ENCODE data around the gene EFCAB14.
"Not testable (repeated sequence)": the region's sequence is repeated elsewhere in the genome, so short reads cannot be mapped to it uniquely, and the experiment has no call there.

Gene EFCAB14, protein sequence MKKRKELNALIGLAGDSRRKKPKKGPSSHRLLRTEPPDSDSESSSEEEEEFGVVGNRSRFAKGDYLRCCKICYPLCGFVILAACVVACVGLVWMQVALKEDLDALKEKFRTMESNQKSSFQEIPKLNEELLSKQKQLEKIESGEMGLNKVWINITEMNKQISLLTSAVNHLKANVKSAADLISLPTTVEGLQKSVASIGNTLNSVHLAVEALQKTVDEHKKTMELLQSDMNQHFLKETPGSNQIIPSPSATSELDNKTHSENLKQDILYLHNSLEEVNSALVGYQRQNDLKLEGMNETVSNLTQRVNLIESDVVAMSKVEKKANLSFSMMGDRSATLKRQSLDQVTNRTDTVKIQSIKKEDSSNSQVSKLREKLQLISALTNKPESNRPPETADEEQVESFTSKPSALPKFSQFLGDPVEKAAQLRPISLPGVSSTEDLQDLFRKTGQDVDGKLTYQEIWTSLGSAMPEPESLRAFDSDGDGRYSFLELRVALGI

DNA sequence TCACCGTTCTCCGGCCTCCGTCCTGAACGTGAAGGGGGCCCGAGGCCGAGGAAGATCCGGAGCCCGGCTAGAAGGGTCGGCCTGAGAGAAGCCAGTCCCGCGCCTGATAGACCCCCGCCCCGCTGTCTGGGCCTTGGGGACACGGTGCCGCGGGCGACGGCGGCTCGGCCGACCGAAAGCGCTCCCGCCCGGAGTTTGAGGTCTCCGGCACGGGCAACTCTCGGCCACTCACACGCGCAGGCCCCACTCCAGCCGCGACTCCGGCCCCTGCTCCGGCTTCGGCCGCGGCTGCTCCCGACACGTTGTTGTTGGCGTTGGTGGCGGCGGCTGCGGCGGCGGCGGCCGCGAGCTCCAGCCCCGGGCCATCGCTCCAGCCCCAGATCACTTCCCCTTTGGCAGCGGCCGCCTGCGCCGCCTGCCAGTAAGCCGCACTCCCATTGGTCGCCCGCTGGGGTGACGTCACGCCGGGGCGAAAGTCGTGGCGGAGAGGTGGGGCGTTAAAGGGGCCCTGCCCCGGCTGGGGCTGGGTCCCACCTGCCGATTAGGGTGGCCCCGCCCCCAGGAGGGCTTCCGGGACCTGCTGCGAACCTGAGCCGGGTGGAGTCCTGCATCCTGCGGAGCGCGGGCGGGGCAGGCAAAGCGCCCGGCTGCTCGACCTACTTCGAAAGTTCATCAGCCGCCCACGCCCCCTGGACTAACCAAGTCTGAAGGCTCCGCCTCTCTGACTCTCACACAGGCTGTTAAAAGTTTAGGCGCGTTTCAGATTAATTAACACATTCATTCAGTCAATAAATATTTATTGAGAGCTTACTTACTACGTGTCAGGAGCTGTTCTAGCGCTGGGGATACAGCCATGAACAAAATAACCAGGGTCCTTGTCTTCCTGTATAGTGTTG, at the start of gene EFCAB14:
EFCAB14 (minus strand) TSS at position 388 of the 896 bp plus-strand sequence. CDS start 1,027 bp downstream, outside the sequence.
- DNase-seq (ENCODE audit: low spot score): peak; percentile 99

DNA sequence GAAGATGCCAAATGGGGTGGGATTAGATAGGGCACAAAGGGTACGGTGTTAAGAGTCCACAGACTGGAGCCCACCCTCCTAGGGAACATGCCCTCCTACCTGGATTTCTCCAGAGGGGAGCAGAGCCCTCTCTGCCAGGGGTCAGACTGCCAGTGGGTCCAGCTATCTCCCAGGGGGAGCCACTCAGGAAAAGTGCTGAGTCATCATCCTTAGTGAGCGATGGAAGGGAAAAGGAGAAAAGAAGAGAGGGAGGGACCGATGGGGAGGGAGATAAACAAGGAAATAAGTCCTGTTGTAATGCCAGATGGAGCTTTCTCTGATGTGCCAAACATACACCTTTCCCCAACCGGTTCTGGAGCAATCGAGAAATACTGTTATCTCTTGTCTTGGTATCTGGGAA, 49.5 kb upstream of the EFCAB14 start:
- DNase-seq (ENCODE audit: low spot score): no peak

DNA sequence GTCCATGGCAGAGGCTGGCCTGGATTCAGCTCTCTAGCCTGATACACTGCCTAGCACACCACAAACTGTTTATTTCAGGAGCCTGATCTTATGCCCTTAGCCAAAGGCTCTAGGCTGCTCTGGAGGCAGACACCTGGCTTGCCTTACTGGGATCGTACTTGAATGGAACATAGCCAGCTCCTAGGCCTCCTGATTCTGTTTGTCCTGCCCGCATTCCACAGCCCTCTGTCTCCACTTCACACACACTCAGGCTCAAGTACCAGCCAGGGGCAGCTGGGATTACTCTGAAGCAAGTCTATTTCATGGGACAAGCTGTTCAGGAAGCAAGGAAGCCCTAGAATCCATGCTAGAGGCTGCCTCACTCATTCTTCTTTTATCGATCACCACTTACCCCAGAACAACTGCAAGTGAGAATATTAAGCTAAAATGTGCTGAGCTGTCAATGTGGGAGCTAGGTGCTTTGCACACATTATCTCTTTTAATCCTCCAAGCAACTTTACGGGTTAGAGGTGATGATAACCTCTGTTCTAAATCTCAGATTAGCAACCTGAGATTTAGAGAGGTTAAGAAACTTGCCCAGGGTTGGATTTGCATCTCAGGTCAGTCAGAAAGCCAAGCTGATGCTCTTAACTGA, 48.9 kb upstream of the EFCAB14 start:
- no peak for DNase-seq (ENCODE audit: low spot score)

DNA sequence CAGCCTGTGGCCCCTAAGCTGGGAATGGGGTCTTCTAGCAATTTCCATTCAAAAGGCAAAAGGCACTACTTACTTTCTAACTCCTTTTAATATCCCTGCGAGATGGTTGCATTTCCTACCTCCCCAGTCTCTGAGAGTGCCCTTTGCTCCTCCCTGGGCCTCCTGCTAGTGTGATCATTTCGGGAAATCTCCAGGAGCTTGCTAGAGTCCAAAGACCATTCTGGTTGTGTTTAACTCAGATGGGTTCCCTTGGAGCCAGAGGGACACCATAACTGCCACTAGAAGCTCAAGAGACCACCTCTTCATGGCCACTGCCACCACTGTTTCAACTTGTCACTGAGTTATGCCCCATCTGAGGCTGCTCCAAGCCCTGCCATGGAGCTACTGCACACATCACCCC, 45.5 kb upstream of the EFCAB14 start:
- no peak for DNase-seq (ENCODE audit: low spot score)

DNA sequence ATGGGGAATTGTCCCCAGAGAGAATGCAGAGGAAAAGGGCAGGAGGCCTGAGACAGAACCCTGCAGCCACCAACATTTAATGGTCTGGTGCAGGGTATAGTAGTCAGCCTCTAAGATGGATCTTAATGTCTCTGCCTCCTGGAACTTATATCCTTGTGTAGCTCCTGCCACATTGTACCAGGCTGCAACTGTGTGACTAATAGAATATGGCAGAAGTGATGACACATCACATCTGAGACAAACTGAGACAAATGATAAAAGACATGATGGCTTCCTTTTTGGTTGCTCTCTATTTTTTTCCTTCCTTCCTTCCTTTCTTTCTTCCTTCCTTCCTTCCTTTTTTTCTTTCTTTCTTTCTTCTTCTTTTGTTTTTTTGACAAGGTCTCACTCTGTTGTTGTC, 42.8 kb upstream of the EFCAB14 start:
- no peak for DNase-seq (ENCODE audit: low spot score)

DNA sequence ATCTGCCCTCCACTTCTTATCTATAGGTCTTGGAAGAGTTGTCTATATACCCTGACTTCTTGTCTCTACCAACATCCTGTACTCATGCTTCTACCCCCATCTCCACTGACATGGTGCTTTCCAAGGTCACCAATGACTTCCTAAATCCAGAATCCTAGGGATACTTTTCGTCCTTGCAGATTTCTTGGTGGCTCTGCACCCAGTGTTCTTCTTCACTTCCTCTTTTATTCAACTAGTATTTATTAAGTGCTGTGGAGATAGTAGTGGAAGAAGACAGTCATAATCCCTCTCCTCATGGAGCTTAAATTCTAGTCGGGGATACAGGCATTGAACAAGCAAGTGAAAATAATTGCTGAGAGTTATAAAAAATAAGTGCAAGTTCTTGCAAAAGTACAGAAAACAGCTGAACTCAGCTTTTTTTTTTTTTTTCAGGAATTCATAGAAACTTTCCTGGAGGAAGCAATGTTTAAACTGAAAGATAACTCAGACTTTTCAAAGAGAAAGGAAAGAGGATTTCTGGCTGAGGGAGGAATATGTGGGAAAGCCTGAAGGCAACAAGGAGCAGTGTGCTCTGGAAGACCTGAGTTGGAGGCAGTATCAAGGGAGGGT, 41.7 kb upstream of the EFCAB14 start:
- DNase-seq (ENCODE audit: low spot score): no peak

DNA sequence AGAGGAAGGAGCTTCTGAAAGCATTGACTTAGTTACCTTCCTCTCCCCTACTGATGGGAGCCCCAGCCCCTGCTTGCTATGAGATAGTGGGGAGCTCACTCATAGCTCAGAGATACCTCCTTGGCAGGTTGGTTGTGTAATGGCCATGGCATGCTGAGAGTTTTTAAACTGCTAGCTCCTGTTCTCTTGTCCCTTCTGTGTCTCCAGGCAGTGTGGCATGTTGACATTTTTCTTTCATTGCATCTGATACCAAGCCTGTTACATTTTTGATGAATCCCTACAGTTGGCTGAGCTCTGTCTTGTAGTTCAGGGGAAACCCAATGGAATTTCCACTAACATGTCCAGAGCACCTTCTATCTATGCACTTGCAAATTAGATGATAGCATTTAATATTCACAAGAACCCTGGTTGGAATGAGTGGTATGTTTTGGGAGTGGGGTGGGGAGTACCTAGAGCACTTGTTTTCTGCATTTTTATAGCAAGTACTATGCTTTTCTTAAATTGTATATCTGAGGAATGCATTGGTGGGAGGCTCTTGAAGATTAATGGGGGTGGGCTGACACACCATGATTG, 39.1 kb upstream of the EFCAB14 start:
- no peak for DNase-seq (ENCODE audit: low spot score)

DNA sequence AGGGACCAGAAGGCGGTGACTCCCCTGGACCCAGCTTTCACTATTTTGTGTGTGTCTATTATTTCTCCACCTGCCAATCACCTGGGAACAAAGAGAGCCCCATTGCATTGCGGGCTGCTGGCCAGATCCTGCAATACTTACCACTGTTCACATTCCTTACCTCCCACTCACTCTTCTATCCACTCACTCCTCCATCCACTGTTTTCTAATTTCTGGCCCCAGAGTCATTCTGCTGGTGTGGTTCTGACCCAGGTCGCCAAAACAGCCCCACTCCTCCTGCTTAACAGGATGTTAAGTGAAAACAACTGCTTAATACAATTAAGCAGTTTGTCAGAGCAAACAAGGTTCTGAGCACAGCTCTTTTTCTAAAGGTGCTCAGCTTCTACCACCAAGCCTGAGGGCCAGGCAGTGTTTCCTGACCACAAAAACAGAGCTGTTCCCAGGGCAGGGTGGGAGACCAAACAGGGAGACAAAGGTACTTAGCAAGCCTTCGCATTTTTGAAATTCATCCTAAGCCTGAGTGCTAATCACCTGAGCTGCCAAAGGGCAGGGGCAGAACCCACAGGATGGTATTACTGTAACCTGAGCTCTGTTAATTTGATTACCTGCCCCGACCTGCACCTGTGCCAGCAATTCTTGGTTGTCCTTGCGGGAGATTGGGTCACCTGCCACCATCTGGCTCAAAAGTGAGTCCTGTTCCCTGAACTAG, 38.5 kb upstream of the EFCAB14 start:
- no peak for DNase-seq (ENCODE audit: low spot score)

DNA sequence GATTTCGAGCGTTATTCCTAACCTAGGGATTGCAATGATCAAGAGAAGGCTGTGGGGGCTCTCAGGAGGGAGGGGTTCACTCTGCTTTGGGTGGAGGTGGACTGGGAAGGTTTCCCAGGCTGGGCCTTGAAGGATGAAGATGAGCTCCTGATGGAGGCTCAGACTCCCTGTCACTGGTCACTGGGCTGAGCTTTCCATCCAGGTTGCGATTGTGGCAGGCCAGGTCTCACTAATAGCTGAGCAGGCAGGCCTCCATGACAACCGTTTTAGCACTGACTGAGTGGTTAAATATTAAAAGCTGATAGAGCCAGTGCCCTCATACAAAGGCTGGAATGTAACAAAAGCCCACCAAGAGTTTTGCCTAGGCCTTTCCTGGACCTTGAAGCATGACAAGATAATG, 36.2 kb upstream of the EFCAB14 start:
- no peak for DNase-seq (ENCODE audit: low spot score)

DNA sequence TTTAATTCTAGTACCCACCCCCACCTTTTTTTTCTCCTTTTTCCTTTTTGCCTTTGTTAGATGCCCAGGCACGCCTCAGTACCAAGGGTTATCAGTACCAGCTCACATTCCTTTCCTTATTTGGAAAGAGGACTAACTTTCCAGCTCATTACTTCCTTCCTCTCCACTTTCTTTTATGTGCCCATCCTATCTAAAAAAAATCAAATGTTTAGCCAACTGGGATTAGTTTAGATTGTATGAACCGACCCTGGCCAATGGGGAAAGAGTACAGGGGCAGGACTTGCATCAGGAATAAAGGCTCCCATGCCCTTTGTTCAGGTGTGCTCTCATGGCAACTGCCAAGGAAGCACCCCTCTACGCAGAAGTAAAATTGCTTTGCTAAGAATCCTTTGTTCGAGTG, 35.8 kb upstream of the EFCAB14 start:
- DNase-seq (ENCODE audit: low spot score): not testable (repeated sequence)

DNA sequence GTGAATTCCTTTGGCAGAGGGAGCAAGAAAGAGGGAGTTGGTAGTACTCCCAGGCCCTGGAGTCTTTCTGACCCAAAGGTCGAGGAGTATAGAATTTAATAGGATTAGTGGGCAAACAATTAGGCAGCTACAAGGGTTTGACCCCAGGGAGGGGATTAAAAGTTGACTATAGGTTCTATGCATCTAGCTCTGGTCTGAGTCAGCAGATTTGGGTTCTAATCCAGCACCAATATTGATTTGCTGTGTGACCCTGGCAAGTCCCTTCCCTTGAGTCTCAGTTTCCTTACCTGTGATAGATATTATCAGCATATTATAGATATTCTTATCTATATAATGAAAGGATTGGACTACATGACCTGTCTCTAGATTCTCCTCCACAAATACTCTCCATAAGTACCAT, 35.1 kb upstream of the EFCAB14 start:
- no peak for DNase-seq (ENCODE audit: low spot score)

DNA sequence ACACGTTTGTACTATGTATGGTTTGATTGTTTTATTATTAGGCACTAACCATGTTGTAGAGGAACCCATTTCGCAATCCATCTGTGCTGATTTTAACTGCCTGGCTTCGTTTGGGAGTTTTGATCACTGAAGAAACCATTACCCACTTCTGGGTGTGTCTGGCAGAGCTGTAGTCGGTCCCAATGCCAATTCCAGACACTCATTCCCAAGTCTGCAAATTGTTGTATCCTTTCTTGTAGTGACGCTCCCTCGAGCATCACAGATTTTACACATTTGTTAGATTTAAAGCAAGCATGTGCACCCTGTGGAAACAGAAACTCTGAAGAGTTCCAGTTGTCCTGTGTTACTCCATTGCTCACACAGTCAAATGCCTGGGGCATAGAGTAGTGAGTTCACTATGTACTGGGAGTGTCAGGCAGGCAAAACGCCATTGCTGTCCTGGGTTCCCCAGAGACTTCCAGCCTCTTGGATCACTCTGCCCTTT, 31.0 kb upstream of the EFCAB14 start:
- no peak for DNase-seq (ENCODE audit: low spot score)

DNA sequence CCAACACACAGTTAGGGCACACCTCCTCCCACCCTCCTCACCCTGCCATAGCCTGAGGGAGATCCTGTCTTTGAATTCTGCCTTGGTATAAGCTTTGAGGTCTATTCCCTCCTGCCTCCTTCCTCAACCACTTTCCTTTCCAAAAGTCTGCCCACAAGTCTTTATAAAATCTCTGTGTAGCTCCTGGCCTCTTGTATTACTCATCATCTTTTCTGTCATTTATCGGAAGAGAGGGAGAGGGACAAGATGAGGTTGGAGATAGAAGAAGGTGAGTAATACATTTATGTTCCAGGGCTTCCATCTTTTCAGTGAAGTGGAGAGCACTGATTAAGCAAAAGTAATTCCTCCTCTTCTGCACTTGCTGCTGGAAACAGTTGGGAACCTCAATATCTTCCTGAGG, 30.5 kb upstream of the EFCAB14 start:
- DNase-seq (ENCODE audit: low spot score): no peak

DNA sequence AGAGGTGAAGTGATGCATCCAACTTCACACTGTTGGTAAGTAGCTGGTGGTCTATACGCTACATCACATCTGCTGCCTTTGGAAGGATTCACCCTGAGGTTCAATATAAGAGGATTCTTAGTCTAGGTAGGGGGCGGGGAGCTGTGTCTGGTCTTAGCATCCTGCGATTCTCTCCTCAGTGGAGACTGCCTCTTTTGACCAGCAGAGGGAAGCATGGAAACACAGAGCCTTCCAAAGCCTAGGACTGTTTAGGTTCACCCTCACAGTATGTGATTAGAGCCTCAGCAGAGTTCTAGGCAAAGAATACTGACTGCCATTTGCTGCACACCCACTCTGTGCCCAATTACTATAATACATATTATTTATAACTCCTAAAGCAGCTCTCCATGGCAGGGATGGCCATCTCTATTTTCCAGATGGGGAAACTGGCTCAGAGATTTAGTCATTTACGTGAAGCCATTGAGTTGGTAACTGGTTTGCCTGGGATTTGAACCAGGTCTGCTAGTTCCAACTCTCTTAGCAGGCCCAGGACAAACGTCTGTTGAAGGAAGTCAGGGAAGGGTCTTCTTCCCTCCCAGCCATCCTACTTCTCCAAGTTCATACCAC, 28.9 kb upstream of the EFCAB14 start:
- peak; percentile 72 for DNase-seq (ENCODE audit: low spot score)

DNA sequence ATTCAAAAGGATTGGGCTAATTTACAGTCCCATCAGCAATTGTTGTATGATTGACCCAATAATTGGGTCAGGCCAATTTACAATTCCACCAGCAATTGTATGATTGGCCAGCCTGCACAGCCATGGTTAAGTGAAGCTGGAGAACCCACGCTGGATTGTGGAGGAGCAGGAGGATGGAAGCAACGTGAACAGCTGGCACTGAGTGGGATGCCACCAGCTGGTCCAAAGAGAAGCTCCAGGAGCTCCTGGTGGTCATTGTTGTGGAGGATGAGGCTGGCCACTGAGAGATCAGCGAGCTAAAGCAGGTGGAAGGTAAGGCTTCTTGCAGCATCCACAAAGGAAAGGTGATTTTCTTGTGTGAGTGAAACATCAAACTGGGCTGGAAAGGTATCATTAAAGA, 23.2 kb upstream of the EFCAB14 start:
- no peak for DNase-seq (ENCODE audit: low spot score)

DNA sequence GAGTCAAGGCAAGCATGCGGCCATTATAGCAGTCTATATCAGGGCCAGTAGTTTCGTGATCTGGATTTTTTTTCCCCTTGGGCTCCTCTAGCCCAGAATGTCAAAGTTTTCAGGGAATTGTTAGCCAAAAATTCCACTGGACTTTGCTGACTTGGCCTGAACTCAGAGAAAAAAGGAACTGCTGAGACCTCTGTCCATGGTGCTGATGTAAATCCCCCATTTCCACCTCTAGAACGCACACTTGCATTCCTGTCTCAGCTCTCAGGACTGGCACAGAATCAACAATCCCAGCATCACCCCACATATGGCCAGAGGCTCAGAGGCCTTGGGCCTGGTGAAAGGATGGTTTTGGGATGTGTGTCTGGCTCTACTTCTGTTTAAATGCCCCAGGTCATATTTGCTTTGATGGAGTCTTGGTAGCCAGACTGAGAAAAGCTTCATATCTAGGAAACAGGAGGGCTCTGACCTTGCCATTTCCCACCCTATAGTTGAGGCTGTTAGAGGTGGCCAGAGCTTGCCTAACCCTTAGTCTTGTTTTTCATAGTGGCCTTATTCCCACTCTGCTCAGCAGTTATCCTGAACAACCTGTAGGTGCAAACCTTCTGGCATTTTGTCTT, 16.9 kb upstream of the EFCAB14 start:
- no peak for DNase-seq (ENCODE audit: low spot score)

DNA sequence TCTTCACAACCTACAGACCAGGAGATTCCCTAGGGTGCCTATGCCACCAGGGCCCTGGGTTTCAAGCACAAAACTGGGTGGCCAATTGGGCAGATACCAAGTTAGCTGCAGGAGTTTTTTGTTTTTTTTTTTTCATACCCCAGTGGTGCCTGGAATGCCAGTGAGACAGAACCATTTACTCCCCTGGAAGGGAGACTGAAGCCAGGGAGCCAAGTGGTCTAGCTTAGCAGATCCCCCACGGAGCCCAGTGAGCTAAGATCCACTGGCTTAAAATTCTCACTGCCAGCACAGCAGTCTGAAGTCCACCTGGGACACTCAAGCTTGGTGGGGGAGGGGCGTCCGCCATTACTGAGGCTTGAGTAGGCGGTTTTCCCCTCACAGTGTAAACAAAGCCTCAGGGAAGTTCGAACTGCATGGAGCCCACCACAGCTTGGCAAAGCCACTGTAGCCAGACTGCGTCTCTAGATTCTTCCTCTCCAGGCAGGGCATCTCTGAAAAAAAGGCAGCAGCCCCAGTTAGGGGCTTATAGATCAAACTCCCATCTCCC, 9.5 kb upstream of the EFCAB14 start:
- DNase-seq (ENCODE audit: low spot score): not testable (repeated sequence)

DNA sequence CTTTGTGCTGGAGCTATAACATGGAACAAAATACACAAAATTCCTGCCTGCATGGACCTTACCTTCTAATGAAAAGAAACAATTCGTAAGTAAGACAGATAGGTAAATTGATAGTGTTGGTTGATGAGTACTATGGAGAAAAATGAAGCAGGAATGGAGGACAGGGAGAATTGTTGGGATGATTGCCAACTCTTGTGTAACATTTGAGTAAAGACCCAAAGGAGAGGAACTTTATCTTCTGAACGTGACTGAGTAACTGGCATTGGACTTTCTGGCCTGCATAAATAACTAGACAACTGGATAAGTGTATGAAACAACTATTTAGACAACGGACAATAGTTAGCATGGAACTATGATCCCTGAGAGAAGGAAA, 6.8 kb upstream of the EFCAB14 start:
- no peak for DNase-seq (ENCODE audit: low spot score)

DNA sequence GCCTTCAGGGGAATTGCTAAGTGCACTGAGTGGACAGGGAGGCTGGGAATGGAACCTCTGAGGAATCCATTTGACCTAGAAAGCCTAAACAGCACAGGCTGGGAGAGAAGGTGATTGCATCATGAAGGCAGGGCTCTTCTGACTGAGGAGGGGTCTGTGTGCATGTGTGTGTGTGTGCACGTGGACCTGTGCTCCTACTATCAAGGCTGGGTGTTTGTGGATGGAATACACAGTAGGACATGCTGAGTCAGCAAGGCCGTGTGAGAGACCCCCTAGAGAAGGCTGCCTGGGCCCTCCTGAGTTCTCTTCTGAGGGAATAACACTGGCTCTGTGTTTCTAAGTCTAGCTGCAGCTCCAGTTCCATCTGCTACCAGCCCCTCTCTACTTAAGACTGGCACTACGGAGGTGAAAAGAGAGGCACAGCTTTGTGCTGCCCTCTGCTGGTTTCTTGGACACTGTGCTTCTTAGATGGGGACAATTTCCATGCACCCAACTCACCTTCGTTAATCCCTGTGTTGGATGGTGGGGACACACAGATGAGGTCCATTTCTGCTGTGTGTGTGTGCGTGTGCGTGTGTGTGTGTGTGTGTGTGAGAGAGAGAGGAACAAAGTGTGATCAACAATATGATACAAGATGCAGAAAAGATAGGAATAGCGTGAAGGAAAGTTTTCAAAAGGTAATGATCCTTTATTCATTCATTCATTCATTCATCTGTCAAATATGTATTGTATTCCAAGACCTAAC, 6.2 kb upstream of the EFCAB14 start:
- peak; percentile 77 for DNase-seq (ENCODE audit: low spot score)
